A204.1 (cell line): ENCODE data around the gene SF1.

ENCODE experiments used
- FAIRE-seq: peaks from 2 replicates; lab custom pipeline; 2012; peaks lifted over from hg19 to GRCh38; lab: Jason Lieb, UNC

Gene SF1

GRCh38 chr11:64723907-64724862 is 54.2 kb downstream of the SF1 start:
- FAIRE-seq: no peak

DNA sequence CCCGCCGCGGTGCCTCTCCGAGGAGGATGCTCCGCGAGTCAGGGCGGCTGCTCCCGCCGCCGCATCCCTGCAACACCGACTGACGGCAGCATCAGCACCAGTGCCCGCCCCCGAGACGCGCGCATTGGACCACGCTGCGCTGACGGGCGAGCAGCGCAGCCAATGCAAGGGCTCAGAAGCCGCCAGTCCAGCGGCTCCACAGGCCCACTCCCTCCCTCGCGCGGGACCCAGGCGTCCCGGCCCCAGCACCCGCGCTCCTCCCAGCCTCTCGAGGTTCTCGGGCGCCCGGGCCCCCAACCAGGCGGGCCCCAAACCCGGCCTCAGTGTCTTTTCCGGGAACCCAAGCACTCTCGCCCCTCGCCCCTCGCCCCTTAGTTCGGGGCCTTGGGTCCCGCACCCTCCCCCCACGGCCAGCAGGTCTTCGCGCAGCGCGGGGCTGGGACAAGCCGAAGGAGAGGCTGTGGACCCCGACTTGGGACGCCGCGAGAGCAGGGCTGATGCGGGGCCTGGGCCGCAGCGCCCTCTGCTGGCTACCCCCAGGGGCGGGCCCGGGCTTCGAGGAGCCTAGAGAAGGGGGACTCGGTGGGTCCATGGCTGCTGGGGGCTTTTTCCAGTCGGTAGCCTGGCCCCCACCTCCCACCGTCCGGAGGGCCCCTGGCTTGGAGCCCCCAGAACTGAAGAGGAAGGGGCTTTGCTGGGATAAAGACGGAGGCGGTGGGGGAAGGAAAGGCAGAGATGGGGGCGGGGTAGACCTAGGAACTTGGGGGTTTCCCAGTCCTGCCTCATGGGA is 55.0 kb downstream of the SF1 start, which contains the start of gene NRXN2:
Gene NRXN2 (minus strand): TSS at position 81 of the 790 bp plus-strand sequence. CDS start 9,498 bp downstream, outside the sequence.
- FAIRE-seq: no peak

- FAIRE-seq: no peak
Measured at GRCh38 chr11:64722141-64723065, 55.9 kb downstream of the SF1 start.

DNA sequence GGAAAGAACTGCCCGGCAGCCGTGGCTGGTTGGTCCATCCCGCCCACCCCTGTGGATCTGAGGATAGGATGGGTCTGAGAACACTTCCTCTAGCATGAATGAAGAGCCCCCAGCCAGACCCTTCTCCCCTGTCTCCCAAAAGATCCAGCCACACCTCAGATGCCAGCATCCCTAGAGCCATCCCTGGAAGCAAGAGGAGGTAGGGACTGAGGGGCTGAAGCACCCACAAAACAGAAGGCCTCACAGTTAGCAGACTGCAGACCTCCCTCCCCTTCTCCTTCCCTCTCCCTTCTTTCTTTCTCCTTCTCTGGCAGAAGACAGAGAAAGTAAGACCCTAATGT is 57.0 kb downstream of the SF1 start:
- no peak for FAIRE-seq

- FAIRE-seq: no peak
Measured at GRCh38 chr11:64720640-64721358, 57.5 kb downstream of the SF1 start.

DNA sequence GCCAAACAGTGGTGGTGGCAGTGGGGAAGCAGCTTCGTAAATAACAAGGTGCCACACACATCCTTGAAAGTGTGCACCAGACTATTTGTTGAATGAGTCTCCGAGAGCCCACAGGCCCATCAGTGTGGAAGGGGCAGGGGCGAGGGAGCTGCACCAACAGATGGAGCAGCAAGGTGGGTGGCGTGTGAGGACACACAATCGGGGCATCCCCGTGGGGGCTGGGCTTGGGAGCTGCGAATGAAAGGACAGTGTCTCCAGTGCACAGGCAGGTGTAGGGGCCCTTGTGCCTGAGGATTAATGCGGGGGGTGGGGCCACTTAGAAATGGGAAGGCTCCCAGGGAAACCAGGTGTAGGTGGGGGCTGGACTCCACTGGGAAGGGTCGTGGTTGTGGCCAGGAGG is 58.2 kb downstream of the SF1 start:
- FAIRE-seq: no peak

DNA sequence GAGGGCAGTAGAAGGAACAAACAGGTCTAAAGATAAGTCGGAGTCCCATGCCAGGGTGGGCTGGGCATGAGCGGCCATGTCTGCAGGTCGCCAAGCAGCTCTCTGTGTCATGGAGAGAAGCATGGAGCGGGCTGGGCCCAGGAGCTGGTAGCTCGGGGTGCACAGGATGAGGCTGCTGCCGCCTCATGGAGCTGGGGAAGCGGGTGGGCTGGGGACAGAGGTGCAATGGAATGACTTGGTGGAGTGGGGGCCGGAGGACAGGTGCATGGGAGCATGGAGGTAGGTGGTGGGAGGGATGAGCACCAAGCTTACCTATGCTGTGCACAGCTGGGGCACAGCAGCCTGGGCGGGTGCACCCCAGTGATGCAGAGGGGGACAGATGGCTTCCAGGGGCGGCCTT is 58.9 kb downstream of the SF1 start:
- no peak for FAIRE-seq

DNA sequence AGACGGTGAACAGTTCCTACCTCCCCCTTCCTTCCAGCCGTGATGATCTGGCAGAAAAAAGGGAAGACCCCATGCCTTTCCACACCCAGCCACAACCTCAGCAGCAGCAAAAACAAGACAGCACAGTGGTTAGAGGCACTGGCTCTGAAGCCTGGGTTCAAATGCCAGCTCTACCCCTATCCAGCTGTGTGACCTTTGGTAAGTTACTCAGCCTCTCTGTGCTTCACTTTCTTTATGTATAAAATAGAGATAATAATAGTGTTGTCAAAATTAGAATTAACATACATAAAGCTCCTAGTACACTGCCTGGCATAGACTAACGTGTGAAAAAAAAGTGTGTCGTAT is 59.6 kb downstream of the SF1 start:
- FAIRE-seq: no peak

DNA sequence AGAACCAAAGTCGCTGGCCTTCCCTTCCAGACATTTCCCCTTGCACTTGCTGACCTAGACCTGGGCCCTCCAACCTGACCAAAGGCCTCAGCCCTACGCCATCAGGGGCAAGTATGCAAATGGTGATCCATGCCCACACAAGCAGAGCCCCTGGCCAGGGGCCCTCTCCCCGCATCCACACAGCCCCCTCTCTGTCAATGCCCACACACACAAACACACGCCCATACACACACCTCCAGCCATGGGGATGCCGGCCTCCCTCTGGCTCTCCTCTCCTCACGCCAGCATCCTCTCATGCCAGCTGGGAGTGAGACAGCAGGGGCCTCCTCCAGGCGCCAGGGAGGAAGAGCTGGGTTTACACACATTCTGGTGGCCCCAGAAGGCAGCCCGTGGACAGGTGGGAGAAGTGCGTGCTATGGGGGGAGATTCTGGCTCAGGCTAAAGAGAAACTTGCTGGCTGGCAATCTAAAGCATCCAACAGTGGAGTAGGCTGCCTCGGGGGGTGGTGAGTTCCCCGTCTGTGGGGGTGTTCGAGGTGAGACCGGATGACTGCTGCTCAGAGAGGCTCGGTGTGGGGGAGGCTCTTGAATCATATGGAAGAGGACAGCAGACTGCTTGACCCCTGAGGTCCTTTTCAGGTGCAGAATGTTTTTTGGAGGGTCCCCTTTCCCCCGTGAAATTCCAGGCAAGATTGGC is 60.1 kb downstream of the SF1 start:
- FAIRE-seq: no peak

DNA sequence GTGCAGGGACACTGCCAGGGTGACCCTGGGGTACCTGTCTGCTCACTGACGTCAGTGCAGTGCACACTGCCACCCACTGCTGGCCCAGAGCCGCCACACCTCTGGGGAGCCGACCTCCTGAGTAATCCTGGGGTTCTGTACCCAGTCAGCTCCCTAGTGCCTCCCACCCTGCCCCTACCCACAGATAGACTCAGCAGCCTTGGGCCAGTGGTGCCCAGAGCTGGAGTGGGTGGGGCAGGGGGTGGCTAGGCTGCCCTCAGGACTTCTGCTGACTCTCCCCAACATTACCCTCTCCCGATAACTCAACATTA is 61.1 kb downstream of the SF1 start:
- FAIRE-seq: no peak

GRCh38 chr11:64716473-64717267 is 61.7 kb downstream of the SF1 start:
- no peak for FAIRE-seq

GRCh38 chr11:64715756-64716472 is 62.4 kb downstream of the SF1 start:
- no peak for FAIRE-seq

- FAIRE-seq: no peak
Measured at GRCh38 chr11:64715110-64715509, 63.2 kb downstream of the SF1 start.

- no peak for FAIRE-seq
Measured at GRCh38 chr11:64714666-64715065, 63.7 kb downstream of the SF1 start.
